NCI-H510A (cell line): ENCODE data around the gene MUCL3.
"Not testable (repeated sequence)": the region's sequence is repeated elsewhere in the genome, so short reads cannot be mapped to it uniquely, and the experiment has no call there.

Source experiments
- DNase-seq: peaks from one replicate; lab custom pipeline; 2025; lab: John Stamatoyannopoulos, UW

MUCL3 gene

GRCh38 chr6:30979690-30980089, 38.9 kb downstream of the MUCL3 start:
- DNase-seq = no peak

DNA sequence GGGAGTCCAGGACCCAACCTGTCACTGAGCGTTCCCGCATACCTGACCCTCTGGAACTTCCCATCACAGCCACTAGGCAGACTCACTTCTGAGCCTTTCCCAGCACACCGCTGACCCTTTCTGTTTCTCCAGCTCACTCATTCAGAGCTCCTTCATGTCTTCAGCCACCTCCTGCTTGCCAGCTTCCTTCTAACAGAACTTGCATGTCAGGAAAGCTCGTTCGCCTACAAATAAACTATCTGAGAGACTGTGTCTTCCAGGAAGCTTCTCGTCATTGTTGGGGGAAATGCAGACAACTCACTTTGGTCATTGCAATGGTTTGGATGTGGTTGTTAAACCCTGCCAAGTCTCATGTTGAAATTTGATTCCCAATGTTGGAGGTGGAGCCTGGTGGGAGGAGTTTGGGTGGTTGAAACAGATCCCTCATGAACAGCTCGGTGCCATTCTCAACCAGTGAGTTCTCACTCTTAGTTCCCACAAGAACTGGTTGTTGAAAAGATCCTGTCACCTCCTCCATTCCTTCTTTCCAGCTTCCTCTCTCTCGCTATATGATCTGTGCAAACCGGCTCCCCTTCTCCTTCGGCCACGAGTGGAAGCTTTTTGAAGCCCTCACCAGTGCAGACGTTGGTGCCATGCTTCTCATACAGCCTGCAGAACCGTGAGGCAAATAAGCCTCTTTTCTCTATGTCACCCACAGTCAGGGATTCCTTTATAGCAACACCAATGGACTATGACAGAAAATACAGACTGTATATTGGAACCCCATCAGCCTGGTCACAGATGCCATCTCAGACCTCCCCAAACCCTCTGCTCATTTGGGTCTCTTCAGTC, 41.4 kb downstream of the MUCL3 start:
- no peak for DNase-seq

DNA sequence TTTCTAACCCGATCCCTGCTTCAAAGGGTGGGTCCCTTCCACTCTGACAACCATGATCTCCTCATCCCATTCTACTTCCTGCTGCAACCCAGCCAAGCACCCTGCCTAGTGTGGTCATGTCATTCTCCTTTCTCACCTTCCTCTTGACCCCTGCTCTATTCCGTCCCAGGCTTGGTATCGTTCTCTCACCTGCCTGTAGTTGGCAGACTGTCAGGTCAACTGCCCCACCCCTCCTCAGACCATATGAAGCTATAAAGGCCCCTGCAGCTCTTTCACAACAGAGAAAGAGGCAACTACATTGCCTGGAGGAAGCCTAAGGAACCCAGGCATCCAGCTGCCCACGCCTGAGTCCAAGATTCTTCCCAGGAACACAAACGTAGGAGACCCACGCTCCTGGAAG, 42.7 kb downstream of the MUCL3 start, which contains the start of gene MUC21:
MUC21 (plus strand) TSS at position 280 of the 400 bp plus-strand sequence. CDS start 241 bp downstream, outside the sequence.
- no peak for DNase-seq

DNA sequence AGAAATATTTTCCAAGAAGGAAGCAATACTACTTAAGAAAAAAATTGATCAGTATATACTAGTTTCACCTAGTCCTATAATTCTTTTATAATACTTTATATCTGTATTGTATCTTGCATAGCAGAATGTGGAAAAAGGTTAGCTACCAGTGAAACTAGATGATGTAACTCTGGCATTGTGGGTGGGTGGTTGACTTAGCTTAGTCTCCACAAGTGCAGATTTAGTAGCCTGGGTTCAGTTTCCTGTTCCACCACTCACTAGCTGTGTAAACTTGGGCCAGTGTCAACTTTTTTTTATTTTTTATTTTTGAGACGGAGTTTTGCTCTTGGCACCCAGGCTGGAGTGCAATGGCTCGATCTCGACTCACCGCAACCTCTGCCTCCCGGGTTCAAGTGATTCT, 44.7 kb downstream of the MUCL3 start:
- DNase-seq = no peak

GRCh38 chr6:30987304-30987703, 46.5 kb downstream of the MUCL3 start:
- DNase-seq = no peak

- DNase-seq = no peak
Observed at GRCh38 chr6:30988209-30988825, 47.5 kb downstream of the MUCL3 start.

DNA sequence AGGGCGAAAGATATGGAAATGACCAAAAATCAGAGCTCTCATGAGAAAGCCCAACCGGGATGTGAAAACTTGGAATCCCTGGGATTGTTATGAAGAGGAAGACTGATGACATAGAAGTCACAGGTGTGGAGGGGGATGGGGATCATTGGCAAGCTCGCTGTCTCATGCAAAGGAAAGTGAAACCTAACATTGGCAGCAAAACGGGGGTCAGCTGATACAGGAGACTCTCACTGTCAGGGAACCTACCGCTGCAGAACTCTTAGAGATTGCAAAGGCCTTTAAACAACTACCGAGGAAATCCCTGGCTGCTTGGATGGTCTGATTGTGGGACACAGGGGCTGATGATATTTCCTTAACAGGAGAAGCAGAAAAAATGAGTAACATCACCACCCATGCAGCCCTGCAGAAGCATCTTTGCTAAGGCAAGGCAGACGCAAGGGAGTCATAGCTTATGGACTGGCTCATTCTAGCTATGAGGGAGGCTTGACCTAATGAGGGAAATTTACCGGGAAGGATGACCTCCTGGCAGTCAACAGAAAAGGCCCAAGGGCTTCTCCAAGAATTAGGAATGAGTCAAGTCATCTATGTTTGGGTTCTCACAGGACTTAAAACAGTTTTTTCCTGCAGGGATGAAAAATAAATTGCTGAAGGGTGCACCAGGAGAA, 49.8 kb downstream of the MUCL3 start:
- no peak for DNase-seq

- no peak for DNase-seq
Observed at GRCh38 chr6:30991891-30992290, 51.1 kb downstream of the MUCL3 start.

DNA sequence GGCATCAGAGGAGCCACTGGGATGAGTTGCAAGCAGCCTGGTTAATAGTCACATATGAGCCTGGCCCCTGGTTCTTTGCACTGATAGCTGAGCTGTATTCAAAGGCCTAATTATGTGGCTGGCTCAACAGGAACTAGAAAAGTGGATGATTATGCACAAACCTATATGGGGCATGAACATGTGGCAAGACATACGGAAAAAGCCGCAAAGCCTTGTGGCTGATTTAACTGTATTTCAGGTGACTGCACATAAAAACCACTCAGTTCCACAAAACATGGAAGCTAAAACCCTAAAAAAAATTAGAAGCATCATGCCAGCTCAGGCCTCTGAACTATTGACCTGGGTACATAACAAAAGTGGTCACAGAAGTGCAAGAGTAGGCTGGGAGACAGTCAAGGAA, 56.5 kb downstream of the MUCL3 start:
- DNase-seq = no peak

GRCh38 chr6:30998785-30999184, 58.0 kb downstream of the MUCL3 start:
- no peak for DNase-seq

DNA sequence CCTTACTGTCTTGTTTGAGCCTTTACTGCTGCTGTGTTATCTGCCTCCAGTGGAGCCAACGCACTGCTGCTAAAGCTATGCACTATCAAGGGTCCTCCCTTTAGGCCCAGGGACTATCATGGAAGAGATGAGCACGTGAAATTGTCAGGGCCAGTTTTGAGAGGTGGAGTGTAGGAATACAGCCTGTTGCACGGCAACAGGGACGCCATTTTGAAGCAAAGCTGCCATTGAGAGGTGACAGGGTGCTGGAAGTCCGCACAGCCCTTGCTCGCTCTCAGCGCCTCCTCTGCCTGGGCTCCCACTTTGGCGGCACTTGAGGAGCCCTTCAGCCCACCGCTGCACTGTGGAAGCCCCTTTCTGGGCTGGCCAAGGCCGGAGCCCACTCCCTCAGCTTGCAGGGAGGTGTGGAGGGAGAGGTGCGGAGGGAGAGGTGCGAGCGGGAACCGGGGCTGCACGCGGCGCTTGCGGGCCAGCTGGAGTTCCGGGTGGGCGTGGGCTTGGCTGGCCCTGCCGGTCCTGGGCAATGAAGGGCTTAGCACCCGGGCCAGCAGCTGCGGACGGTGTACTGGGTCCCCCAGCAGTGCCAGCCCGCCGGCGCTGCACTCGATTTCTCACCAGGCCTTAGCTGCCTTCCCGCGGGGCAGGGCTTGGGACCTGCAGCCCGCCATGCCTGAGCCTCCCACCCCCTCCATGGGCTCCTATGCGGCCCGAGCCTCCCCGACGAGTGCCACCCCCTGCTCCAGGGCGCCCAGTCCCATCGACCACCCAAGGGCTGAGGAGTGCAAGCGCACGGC, 59.5 kb downstream of the MUCL3 start:
- not testable (repeated sequence) for DNase-seq

- no peak for DNase-seq
Observed at GRCh38 chr6:31001281-31001888, 60.6 kb downstream of the MUCL3 start.

GRCh38 chr6:31002471-31002870, 61.7 kb downstream of the MUCL3 start:
- no peak for DNase-seq
